ENCODE data around the gene LRP1-AS. TPM values are rescaled to one million over a fixed set of nuclear protein-coding genes. Genes with fewer than 3 reads are reported as not detected.

Gene LRP1-AS
- total RNA-seq, 4 donors from 2014 or later: not detected

DNA sequence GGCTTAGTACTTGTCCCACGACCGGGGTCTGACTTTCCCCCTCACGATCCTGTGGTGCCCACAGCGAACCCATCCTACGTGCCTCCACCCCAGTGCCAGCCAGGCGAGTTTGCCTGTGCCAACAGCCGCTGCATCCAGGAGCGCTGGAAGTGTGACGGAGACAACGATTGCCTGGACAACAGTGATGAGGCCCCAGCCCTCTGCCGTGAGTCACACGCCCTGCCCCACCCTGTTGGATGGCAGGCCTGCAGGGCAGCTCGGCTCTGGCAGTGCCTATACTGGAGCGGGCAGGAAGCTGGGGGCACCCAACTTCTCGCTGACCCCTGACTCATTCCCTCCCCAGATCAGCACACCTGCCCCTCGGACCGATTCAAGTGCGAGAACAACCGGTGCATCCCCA is 18.3 kb upstream of the LRP1-AS start:
- no peaks in the 10 kb centered on the region for H3K27me3 ChIP-seq
- no peak for TF ChIP-seq POLR2A (IDR thresholded peaks at IDR 0.05; ENCODE audit: low read depth)
- TF ChIP-seq, protein P1, sequence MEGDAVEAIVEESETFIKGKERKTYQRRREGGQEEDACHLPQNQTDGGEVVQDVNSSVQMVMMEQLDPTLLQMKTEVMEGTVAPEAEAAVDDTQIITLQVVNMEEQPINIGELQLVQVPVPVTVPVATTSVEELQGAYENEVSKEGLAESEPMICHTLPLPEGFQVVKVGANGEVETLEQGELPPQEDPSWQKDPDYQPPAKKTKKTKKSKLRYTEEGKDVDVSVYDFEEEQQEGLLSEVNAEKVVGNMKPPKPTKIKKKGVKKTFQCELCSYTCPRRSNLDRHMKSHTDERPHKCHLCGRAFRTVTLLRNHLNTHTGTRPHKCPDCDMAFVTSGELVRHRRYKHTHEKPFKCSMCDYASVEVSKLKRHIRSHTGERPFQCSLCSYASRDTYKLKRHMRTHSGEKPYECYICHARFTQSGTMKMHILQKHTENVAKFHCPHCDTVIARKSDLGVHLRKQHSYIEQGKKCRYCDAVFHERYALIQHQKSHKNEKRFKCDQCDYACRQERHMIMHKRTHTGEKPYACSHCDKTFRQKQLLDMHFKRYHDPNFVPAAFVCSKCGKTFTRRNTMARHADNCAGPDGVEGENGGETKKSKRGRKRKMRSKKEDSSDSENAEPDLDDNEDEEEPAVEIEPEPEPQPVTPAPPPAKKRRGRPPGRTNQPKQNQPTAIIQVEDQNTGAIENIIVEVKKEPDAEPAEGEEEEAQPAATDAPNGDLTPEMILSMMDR (IDR thresholded peaks at IDR 0.05): no peak
- no peak for TF ChIP-seq EP300 (IDR thresholded peaks at IDR 0.05)
- no peak for TF ChIP-seq POLR2AphosphoS5 (IDR thresholded peaks at IDR 0.05)
- H3K4me1 ChIP-seq: peaks cover 0 to under 1% (median 0%) of the 10 kb centered on the region in 4 donors
- DNase-seq (ENCODE audit: extremely low spot score): no peak
- 74% methylated on average over 14 of the region's 19 CpGs for WGBS
- intact Hi-C loops (cut with DNase I): no loop called here
- no peaks in the 10 kb centered on the region for H3K9me3 ChIP-seq
- peaks cover 51 to 100% (median 95%) of the 10 kb centered on the region in 4 donors for H3K36me3 ChIP-seq
- H3K4me3 ChIP-seq: no peak overlapping the region
- no peak overlapping the region for H3K27ac ChIP-seq (replicated peaks in 1 of 4)

DNA sequence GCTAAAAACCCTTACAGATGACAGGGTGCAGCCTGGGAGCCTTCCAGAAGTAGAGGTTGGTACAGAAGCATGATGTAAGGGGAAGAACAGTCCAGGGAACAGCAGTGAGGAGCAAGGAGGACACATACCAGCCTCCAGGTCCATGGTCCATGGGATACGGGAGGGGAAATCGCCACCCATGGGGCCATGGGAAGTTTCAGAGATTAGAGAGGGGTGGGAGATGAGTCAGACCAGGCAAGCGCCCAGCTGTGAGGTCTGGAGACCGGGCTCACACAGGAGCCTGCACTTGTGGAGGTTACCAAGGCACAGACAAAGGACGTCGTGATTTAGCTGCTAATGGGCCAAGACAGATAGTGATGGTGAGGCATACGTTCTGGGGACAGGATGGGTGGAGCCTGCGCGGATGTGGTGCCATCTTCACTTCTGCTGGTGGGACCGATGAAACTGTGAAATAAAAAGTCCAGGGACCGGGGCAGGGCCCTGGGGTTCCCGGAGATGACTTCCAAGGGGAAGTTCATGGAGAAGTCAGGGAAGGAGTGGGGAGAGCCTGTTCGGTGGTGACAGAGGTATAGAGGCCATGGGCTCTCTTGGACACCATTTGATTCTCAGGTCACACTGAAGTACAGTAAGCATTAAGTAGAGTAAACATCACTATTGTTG is 17.7 kb upstream of the LRP1-AS start:
- WGBS: 83% methylated on average over 13 of the region's 13 CpGs
- intact Hi-C loops (cut with DNase I): no loop called here
- DNase-seq (ENCODE audit: extremely low spot score): no peak

DNA sequence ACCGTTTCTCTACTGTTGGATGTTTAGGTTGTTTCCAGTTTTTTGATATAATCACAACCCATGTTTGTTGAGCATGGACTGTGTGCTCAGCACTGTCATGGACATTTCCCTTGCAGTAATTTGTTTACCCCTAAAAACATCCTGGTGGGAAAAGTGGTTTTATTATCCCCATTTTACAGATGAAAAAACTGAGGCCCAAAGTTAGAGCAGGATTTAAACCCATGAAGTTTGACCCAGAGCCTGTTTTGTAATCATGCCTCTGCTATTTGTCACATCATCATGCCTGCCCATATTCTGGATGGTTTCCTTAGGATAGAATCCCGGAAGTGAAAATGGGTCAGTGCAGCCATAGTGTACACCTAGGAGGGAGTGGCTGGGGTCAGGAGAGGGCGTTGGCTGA is 17.0 kb upstream of the LRP1-AS start:
- Histone ChIP-seq H3K27me3 (no peaks in the 10 kb centered on the region), H3K4me1 (peaks cover 0 to 8% (median under 1%) of the 10 kb centered on the region in 4 donors), H3K4me3 (no peak overlapping the region), H3K9me3 (no peaks in the 10 kb centered on the region), H3K36me3 (peaks cover 60 to 100% (median 97%) of the 10 kb centered on the region in 4 donors), H3K27ac (replicated peaks in 1 of 4) (no peak overlapping the region)
- 84% methylated on average over 3 of the region's 3 CpGs for WGBS
- intact Hi-C loops (cut with DNase I): no loop called here
- TF ChIP-seq, protein P1 (IDR thresholded peaks at IDR 0.05): no peak
- TF ChIP-seq POLR2A (IDR thresholded peaks at IDR 0.05; ENCODE audit: low read depth): no peak
- no peak for TF ChIP-seq EP300 (IDR thresholded peaks at IDR 0.05)
- TF ChIP-seq POLR2AphosphoS5 (IDR thresholded peaks at IDR 0.05): no peak
- DNase-seq (ENCODE audit: extremely low spot score): no peak

More for the DNA sequence above, 17.7 kb upstream of the LRP1-AS start:
- TF ChIP-seq POLR2A (IDR thresholded peaks at IDR 0.05; ENCODE audit: low read depth): no peak
- no peak for TF ChIP-seq EP300 (IDR thresholded peaks at IDR 0.05)
- TF ChIP-seq POLR2AphosphoS5 (IDR thresholded peaks at IDR 0.05): no peak
- peaks cover 56 to 100% (median 97%) of the 10 kb centered on the region in 4 donors for H3K36me3 ChIP-seq
- peaks cover 0 to 2% (median 0%) of the 10 kb centered on the region in 4 donors for H3K4me1 ChIP-seq
- H3K9me3 ChIP-seq: no peaks in the 10 kb centered on the region
- no peaks in the 10 kb centered on the region for H3K27me3 ChIP-seq
- H3K4me3 ChIP-seq: no peak overlapping the region
- no peak overlapping the region for H3K27ac ChIP-seq (replicated peaks in 1 of 4)

DNA sequence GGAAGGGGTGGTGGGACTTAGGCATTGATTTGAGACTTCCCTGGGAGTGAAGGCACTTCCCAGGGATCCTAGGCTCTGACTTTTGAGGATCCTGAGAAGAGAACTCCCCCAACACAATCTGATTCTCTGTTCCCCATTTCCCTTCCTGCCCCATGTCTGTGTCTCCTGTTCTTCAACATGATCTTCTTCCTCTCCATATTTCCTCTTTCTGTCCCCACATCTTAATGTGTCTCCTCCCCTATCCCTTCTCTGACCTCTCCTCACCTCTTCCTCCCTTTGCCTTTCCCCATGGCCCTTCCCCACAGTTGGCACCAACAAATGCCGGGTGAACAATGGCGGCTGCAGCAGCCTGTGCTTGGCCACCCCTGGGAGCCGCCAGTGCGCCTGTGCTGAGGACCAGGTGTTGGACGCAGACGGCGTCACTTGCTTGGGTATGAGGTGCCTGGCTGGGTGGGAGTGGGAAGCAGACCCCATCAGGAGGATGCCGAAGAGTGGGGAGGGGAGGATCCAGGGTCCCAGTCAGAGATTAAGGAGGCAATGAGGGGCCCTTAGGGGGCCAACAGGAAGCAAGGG is 15.2 kb upstream of the LRP1-AS start:
- DNase-seq (ENCODE audit: extremely low spot score): no peak
- Histone ChIP-seq H3K27me3 (no peaks in the 10 kb centered on the region), H3K4me3 (no peak overlapping the region), H3K4me1 (peaks cover 4 to 21% (median 17%) of the 10 kb centered on the region in 4 donors), H3K36me3 (peaks cover 52 to 100% (median 94%) of the 10 kb centered on the region in 4 donors), H3K27ac (replicated peaks in 1 of 4) (no peak overlapping the region), H3K9me3 (no peaks in the 10 kb centered on the region)
- intact Hi-C loops (cut with DNase I): no loop called here
- TF ChIP-seq, protein P1 (IDR thresholded peaks at IDR 0.05): no peak
- TF ChIP-seq POLR2A (IDR thresholded peaks at IDR 0.05; ENCODE audit: low read depth) (no peak), POLR2AphosphoS5 (IDR thresholded peaks at IDR 0.05) (no peak), EP300 (IDR thresholded peaks at IDR 0.05) (no peak)
- 89% methylated on average over 8 of the region's 8 CpGs for WGBS

DNA sequence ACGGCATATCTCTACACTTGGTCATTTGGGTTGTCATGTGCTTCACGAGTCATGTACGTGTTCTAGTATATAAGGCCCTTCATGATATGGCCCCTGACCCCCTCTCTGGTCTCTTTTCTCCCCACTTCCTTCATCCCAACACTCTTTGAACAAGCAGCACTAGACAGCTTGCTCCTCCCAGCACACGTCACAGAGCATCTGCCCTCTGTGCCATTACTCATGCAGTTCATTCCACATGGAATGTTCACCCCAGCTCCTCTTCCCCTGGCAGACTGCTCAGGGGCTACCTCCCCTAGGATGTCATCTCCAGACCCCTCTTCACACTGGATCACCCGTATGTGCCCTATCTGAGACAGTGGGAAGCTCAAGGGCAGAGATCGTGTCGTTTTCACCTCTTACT is 14.1 kb upstream of the LRP1-AS start:
- Histone ChIP-seq H3K4me1 (peaks cover 4 to 25% (median 20%) of the 10 kb centered on the region in 4 donors), H3K9me3 (no peaks in the 10 kb centered on the region), H3K27ac (replicated peaks in 1 of 4) (no peak overlapping the region), H3K36me3 (peaks cover 49 to 100% (median 94%) of the 10 kb centered on the region in 4 donors), H3K4me3 (no peak overlapping the region), H3K27me3 (no peaks in the 10 kb centered on the region)
- WGBS: 89% methylated on average over 7 of the region's 7 CpGs
- intact Hi-C loops (cut with DNase I): no loop called here
- DNase-seq (ENCODE audit: extremely low spot score): no peak
- TF ChIP-seq POLR2A (IDR thresholded peaks at IDR 0.05; ENCODE audit: low read depth) (no peak), EP300 (IDR thresholded peaks at IDR 0.05) (no peak), POLR2AphosphoS5 (IDR thresholded peaks at IDR 0.05) (no peak)
- TF ChIP-seq, protein P1 (IDR thresholded peaks at IDR 0.05): no peak
